HEK293T (cell line): ENCODE data around the gene B4GALT5.

ENCODE experiments used
- CTCF ChIA-PET: fragments of 350-600 bp; formaldehyde crosslinking; extraction: SDS; loops from one replicate; lab custom pipeline; 2021; ENCODE audit warnings: antibody characterized with exemption, inconsistent platforms; lab: Yijun Ruan, JAX
- POLR2A ChIA-PET: fragments of 350-600 bp; formaldehyde crosslinking; extraction: SDS; loops from one replicate; lab custom pipeline; 2020; ENCODE audit warnings: antibody characterized with exemption, inconsistent platforms; lab: Yijun Ruan, JAX
- DNase-seq: peaks from one replicate; pipeline ENCODE4 v3.0.0; 2012; ENCODE audit warnings: mixed read lengths; ENCODE audit errors: extremely low spot score
- ARNT ChIP-seq: fragments of 450-650 bp; IDR thresholded peaks from 2 replicates; pipeline ENCODE4 v1.6.1; 2017; ENCODE audit warnings: mild to moderate bottlenecking
- BHLHE40 ChIP-seq: fragments of 450-650 bp; IDR thresholded peaks from 2 replicates; pipeline ENCODE4 v1.6.1; 2016; ENCODE audit warnings: mild to moderate bottlenecking, moderate library complexity, borderline replicate concordance
- CTBP1 ChIP-seq: fragments of 450-650 bp; IDR thresholded peaks from 2 replicates; pipeline ENCODE4 v1.6.1; 2016; ENCODE audit warnings: borderline replicate concordance
- ELF4 ChIP-seq: fragments of 450-650 bp; IDR thresholded peaks from 2 replicates; pipeline ENCODE4 v1.6.1; 2017; ENCODE audit warnings: antibody characterized with exemption
- FOXA1 ChIP-seq: fragments of 450-650 bp; IDR thresholded peaks from 2 replicates; pipeline ENCODE4 v1.6.1; 2016; ENCODE audit warnings: mild to moderate bottlenecking
- FOXK2 ChIP-seq: fragments of 450-650 bp; IDR thresholded peaks from 2 replicates; pipeline ENCODE4 v1.6.1; 2016; ENCODE audit warnings: mild to moderate bottlenecking
- FOXM1 ChIP-seq: fragments of 450-650 bp; IDR thresholded peaks from 2 replicates; pipeline ENCODE4 v1.6.1; 2017; ENCODE audit warnings: mild to moderate bottlenecking, borderline replicate concordance
- HDGF ChIP-seq: fragments of 450-650 bp; IDR thresholded peaks from 2 replicates; pipeline ENCODE4 v1.6.1; 2017; ENCODE audit warnings: antibody characterized with exemption, borderline replicate concordance
- L3MBTL2 ChIP-seq: fragments of 450-650 bp; conservative IDR thresholded peaks from 2 replicates; pipeline ENCODE4 v1.6.1; 2016; ENCODE audit warnings: mild to moderate bottlenecking
- LEF1 ChIP-seq: fragments of 450-650 bp; IDR thresholded peaks from 2 replicates; pipeline ENCODE4 v1.6.1; 2017; ENCODE audit warnings: mild to moderate bottlenecking, borderline replicate concordance
- NFRKB ChIP-seq: fragments of 450-650 bp; IDR thresholded peaks from 2 replicates; pipeline ENCODE4 v1.6.1; 2016; ENCODE audit warnings: mild to moderate bottlenecking, moderate library complexity
- PKNOX1 ChIP-seq: fragments of 450-650 bp; IDR thresholded peaks from 2 replicates; pipeline ENCODE4 v1.6.1; 2016
- SP1 ChIP-seq: fragments of 450-650 bp; IDR thresholded peaks from 2 replicates; pipeline ENCODE4 v1.6.1; 2017
- SUZ12 ChIP-seq: fragments of 450-650 bp; IDR thresholded peaks from 2 replicates; pipeline ENCODE4 v1.6.1; 2016; ENCODE audit warnings: mild to moderate bottlenecking
- TARDBP ChIP-seq: fragments of 450-650 bp; IDR thresholded peaks from 2 replicates; pipeline ENCODE4 v1.6.1; 2016
- ZNF384 ChIP-seq: fragments of 450-650 bp; IDR thresholded peaks from 2 replicates; pipeline ENCODE4 v1.6.1; 2016

B4GALT5 gene

GRCh38 chr20:49666911-49667310 lies 46.8 kb downstream of the B4GALT5 start:
- no peak for TF ChIP-seq CTBP1
- TF ChIP-seq SUZ12 = no peak
- TF ChIP-seq SP1 = no peak
- no peak for TF ChIP-seq ZNF384
- TF ChIP-seq L3MBTL2 = no peak
- no peak for DNase-seq
- ChIA-PET CTCF (no interaction called here), POLR2A (interaction anchor here (1.2 kb wide), 1 partner anchor 19 kb away, joined by 4 read pairs; no protein-coding TSS in a partner anchor)

- CTCF ChIA-PET = no interaction called here
- no peak for DNase-seq
- TF ChIP-seq TARDBP (no peak), FOXM1 (no peak), LEF1 (no peak), PKNOX1 (no peak), BHLHE40 (no peak), NFRKB (no peak)
- POLR2A ChIA-PET = no interaction called here
Observed at GRCh38 chr20:49665796-49666195, 47.9 kb downstream of the B4GALT5 start.

GRCh38 chr20:49664612-49665313 lies 48.9 kb downstream of the B4GALT5 start:
- no peak for DNase-seq
- TF ChIP-seq LEF1 = no peak
- no peak for TF ChIP-seq NFRKB
- no peak for TF ChIP-seq FOXK2
- TF ChIP-seq SP1 = no peak
- no peak for TF ChIP-seq CTBP1
- no peak for TF ChIP-seq FOXM1
- TF ChIP-seq ARNT = no peak
- no peak for TF ChIP-seq BHLHE40
- no peak for TF ChIP-seq ELF4
- TF ChIP-seq TARDBP = no peak
- TF ChIP-seq PKNOX1 = no peak
- TF ChIP-seq HDGF = no peak
- TF ChIP-seq SUZ12 = no peak
- no peak for TF ChIP-seq L3MBTL2
- TF ChIP-seq FOXA1 = no peak
- TF ChIP-seq ZNF384 = no peak
- CTCF ChIA-PET = no interaction called here
- POLR2A ChIA-PET = no interaction called here

- POLR2A ChIA-PET = no interaction called here
- no peak for DNase-seq
- CTCF ChIA-PET = interaction anchor here (0.5 kb wide), 1 partner anchor 66 kb away, joined by 3 read pairs; no protein-coding TSS in a partner anchor
- TF ChIP-seq FOXM1 (no peak), TARDBP (no peak), L3MBTL2 (no peak), PKNOX1 (no peak), SUZ12 (no peak), FOXK2 (no peak), BHLHE40 (no peak), HDGF (no peak), ELF4 (no peak), SP1 (no peak), NFRKB (no peak), ZNF384 (no peak), FOXA1 (no peak), ARNT (no peak), CTBP1 (no peak)
Observed at GRCh38 chr20:49663112-49663511, 50.6 kb downstream of the B4GALT5 start.

- no peak for DNase-seq
Observed at GRCh38 chr20:49661560-49662329, 51.9 kb downstream of the B4GALT5 start.

More at GRCh38 chr20:49661560-49662329, 51.9 kb downstream of the B4GALT5 start:
- ChIA-PET CTCF (no interaction called here), POLR2A (no interaction called here)
- TF ChIP-seq NFRKB (no peak), BHLHE40 (no peak), FOXA1 (no peak), SUZ12 (no peak), PKNOX1 (no peak), FOXK2 (no peak), L3MBTL2 (no peak), TARDBP (no peak), HDGF (no peak), LEF1 (no peak), ZNF384 (no peak)
